HG03460 (cell line): ENCODE data around the gene UVSSA.
"Not testable (repeated sequence)": the region's sequence is repeated elsewhere in the genome, so short reads cannot be mapped to it uniquely, and the experiment has no call there.

ENCODE experiments used
- ATAC-seq: cut with Tn5 transposase; IDR thresholded peaks from one replicate; pipeline ENCODE4 v1.9.1; 2021; ENCODE audit not compliant: unreplicated experiment

The UVSSA gene

GRCh38 chr4:1360423-1361283, 13.6 kb downstream of the UVSSA start:
- ATAC-seq = no peak

- no peak for ATAC-seq
Observed at GRCh38 chr4:1361431-1361830, 14.4 kb downstream of the UVSSA start.

- ATAC-seq = no peak
Observed at GRCh38 chr4:1362046-1362445, 15.0 kb downstream of the UVSSA start.

- ATAC-seq = no peak
Observed at GRCh38 chr4:1362521-1362920, 15.5 kb downstream of the UVSSA start.

- ATAC-seq = no peak
Observed at GRCh38 chr4:1363513-1363912, 16.5 kb downstream of the UVSSA start.

GRCh38 chr4:1364217-1364616, 17.2 kb downstream of the UVSSA start:
- ATAC-seq = no peak

- ATAC-seq = no peak
Observed at GRCh38 chr4:1364748-1365147, 17.7 kb downstream of the UVSSA start.

GRCh38 chr4:1365271-1366178, 18.5 kb downstream of the UVSSA start:
- no peak for ATAC-seq

GRCh38 chr4:1366371-1367229, 19.6 kb downstream of the UVSSA start:
- no peak for ATAC-seq

- no peak for ATAC-seq
Observed at GRCh38 chr4:1367230-1367935, 20.4 kb downstream of the UVSSA start.

- ATAC-seq = no peak
Observed at GRCh38 chr4:1367936-1368289, 20.9 kb downstream of the UVSSA start.

GRCh38 chr4:1368421-1369090, 21.5 kb downstream of the UVSSA start:
- no peak for ATAC-seq

GRCh38 chr4:1369091-1369450, 22.1 kb downstream of the UVSSA start:
- no peak for ATAC-seq

GRCh38 chr4:1369479-1370079, 22.6 kb downstream of the UVSSA start:
- ATAC-seq = no peak

GRCh38 chr4:1370321-1371124, 23.5 kb downstream of the UVSSA start:
- ATAC-seq = no peak

GRCh38 chr4:1371176-1372165, 24.5 kb downstream of the UVSSA start:
- ATAC-seq = no peak

- not testable (repeated sequence) for ATAC-seq
Observed at GRCh38 chr4:1372576-1372975, 25.6 kb downstream of the UVSSA start.
